ENCODE results near the gene SCD. TPM values are rescaled to one million over a fixed set of nuclear protein-coding genes. Genes with fewer than 3 reads are reported as not detected.

The SCD gene
- total and polyA plus RNA-seq, 4 donors = 43.4 to 1,255 (median 234) TPM

DNA sequence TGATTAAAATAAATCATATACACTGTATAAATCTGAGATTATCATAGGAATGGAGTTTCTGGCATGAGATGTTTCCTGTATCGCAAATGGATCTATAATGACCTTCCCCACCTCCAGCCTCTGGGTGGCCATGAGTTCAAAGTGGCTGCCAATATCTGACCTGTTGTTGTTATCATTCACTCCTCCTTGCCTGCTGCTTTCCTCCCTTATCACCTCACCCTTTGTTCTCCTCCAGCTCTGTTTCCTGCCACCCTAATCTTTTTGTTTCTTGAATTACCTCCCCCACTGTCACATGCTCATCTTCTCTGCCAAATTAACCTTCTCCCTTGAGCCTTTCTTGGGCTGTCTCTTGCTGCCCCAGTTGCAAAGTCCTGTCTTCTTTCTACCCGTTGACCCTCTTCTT, 12.0 kb downstream of the SCD start:
- Histone ChIP-seq H3K9me3 (ENCODE audit: control insufficient read depth in 4 of 4, low read length in 3 of 4) (no peaks in the 10 kb centered on the region), H3K4me3 (ENCODE audit: low read depth in 1 of 3, low read length in 3 of 3) (no peak overlapping the region), H3K27me3 (ENCODE audit: control insufficient read depth in 4 of 4, insufficient read depth in 4 of 4, low read length in 3 of 4) (no peaks in the 10 kb centered on the region), H3K36me3 (ENCODE audit: control insufficient read depth in 4 of 4, insufficient read depth in 3 of 4, low read depth in 1 of 4, low read length in 3 of 4) (peaks cover 0 to 30% (median 20%) of the 10 kb centered on the region in 4 donors), H3K9ac (ENCODE audit: low read depth in 1 of 2, low read length in 2 of 2) (no peak overlapping the region), H3K4me1 (ENCODE audit: control insufficient read depth in 4 of 4, insufficient read depth in 4 of 4, low read length in 3 of 4) (peaks cover 9 to 60% (median 32%) of the 10 kb centered on the region in 4 donors), H3K27ac (ENCODE audit: low read depth in 1 of 2, low read length in 2 of 2) (peak overlapping the region; percentile 49 to 78)
- no peak for DNase-seq (ENCODE audit: low spot score)
- TF ChIP-seq FOXA2 (IDR thresholded peaks at IDR 0.05) = no peak
- no peak for TF ChIP-seq SP1 (IDR thresholded peaks at IDR 0.05)
- TF ChIP-seq HNF4G (IDR thresholded peaks at IDR 0.05) = no peak
- TF ChIP-seq NR2F2 (IDR thresholded peaks at IDR 0.05) = peak; percentile 82
- TF ChIP-seq ZBTB33 (IDR thresholded peaks at IDR 0.05) = no peak
- TF ChIP-seq JUND (IDR thresholded peaks at IDR 0.05) = no peak
- no peak for TF ChIP-seq GABPA (IDR thresholded peaks at IDR 0.05 in 1 of 2, conservative IDR thresholded peaks at IDR 0.05 in 1 of 2)
- TF ChIP-seq, protein P1, sequence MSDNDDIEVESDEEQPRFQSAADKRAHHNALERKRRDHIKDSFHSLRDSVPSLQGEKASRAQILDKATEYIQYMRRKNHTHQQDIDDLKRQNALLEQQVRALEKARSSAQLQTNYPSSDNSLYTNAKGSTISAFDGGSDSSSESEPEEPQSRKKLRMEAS (IDR thresholded peaks at IDR 0.05) = no peak
- TF ChIP-seq ATF3 (IDR thresholded peaks at IDR 0.05) = no peak
- TF ChIP-seq YY1 (IDR thresholded peaks at IDR 0.05) = no peak
- TF ChIP-seq RXRA (IDR thresholded peaks at IDR 0.05) = peak in 1 of 2 donors; percentile 30
- no peak for TF ChIP-seq EGR1 (IDR thresholded peaks at IDR 0.05; ENCODE audit: low read depth in 2 of 2)
- TF ChIP-seq FOXA1 (IDR thresholded peaks at IDR 0.05) = no peak
- no peak for TF ChIP-seq REST (IDR thresholded peaks at IDR 0.05)
- TF ChIP-seq RAD21 (IDR thresholded peaks at IDR 0.05) = no peak
- no peak for TF ChIP-seq CTCF (IDR thresholded peaks at IDR 0.05; ENCODE audit: low read depth, low read length, missing input control)
- TF ChIP-seq TAF1 (conservative IDR thresholded peaks at IDR 0.05) = no peak
- no peak for TF ChIP-seq HNF4A (conservative IDR thresholded peaks at IDR 0.05)
- 38% methylated on average over 2 of the region's 2 CpGs for WGBS
